CD8-positive, alpha-beta memory T cell (primary cell): ENCODE results near the gene ARID3A. TPM values are rescaled to one million over a fixed set of nuclear protein-coding genes. Genes with fewer than 3 reads are reported as not detected.

Experiments used
- CTCF ChIA-PET: fragments of 350-600 bp; sonication (Branson Sonifier 250); formaldehyde crosslinking; loops from one replicate; lab custom pipeline; 2021; ENCODE audit warnings: antibody characterized with exemption; lab: Charles Lee
- POLR2A ChIA-PET: fragments of 350-600 bp; sonication (Branson Sonifier 250); formaldehyde crosslinking; loops from one replicate; lab custom pipeline; 2021; ENCODE audit warnings: antibody characterized with exemption; lab: Charles Lee
- DNase-seq, 5 donors: peaks; one replicate each; pipeline versions ENCODE4 v3.0.0 to v3.0.0-alpha.2; 2020 to 2022; ENCODE audit warnings: mixed read lengths in 1 of 5
- H3K27ac ChIP-seq: one replicate; pipeline ENCODE4 v1.7.0; 2013; ENCODE audit warnings: low read depth, mild to moderate bottlenecking, low read length, moderate library complexity
- H3K27me3 ChIP-seq: 2 replicates; pipeline ENCODE4 v1.7.0; 2013; ENCODE audit warnings: low read length, mild to moderate bottlenecking; ENCODE audit not compliant: insufficient read depth, poor library complexity, severe bottlenecking
- H3K36me3 ChIP-seq: 2 replicates; pipeline ENCODE4 v1.7.0; 2013; ENCODE audit warnings: mild to moderate bottlenecking, low read length, moderate library complexity; ENCODE audit not compliant: insufficient read depth
- H3K4me1 ChIP-seq: 2 replicates; pipeline ENCODE4 v1.7.0; 2013; ENCODE audit warnings: mild to moderate bottlenecking, low read length, moderate library complexity; ENCODE audit not compliant: insufficient read depth
- H3K4me3 ChIP-seq: 2 replicates; pipeline ENCODE4 v1.7.0; 2013; ENCODE audit warnings: mild to moderate bottlenecking, low read length
- H3K9me3 ChIP-seq: 2 replicates; pipeline ENCODE4 v1.7.0; 2013; ENCODE audit warnings: mild to moderate bottlenecking, low read length
- H3K27ac Mint-ChIP-seq, 8 donors: one replicate each; pipeline ENCODE4 v1.8.0; 2020 to 2021; ENCODE audit warnings: mixed read lengths in 8 of 8, mild to moderate bottlenecking in 6 of 8, inconsistent platforms in 3 of 8, moderate library complexity in 3 of 8
- H3K27me3 Mint-ChIP-seq, 2 donors: one replicate each; pipeline ENCODE4 v1.8.0; 2020 to 2021; ENCODE audit warnings: mixed read lengths in 2 of 2, mild to moderate bottlenecking in 1 of 2, moderate library complexity in 1 of 2
- H3K36me3 Mint-ChIP-seq, 3 donors: one replicate each; pipeline ENCODE4 v1.8.0; 2020 to 2021; ENCODE audit warnings: mixed read lengths in 3 of 3, inconsistent platforms in 1 of 3, mild to moderate bottlenecking in 1 of 3
- H3K4me1 Mint-ChIP-seq, 3 donors: one replicate each; pipeline ENCODE4 v1.8.0; 2020 to 2021; ENCODE audit warnings: mixed read lengths in 3 of 3, inconsistent platforms in 1 of 3, mild to moderate bottlenecking in 1 of 3
- H3K4me3 Mint-ChIP-seq, 7 donors: one replicate each; pipeline ENCODE4 v1.8.0; 2020 to 2021; ENCODE audit warnings: mixed read lengths in 7 of 7, mild to moderate bottlenecking in 6 of 7, moderate library complexity in 4 of 7, inconsistent platforms in 2 of 7
- H3K9me3 Mint-ChIP-seq, 5 donors: one replicate each; pipeline ENCODE4 v1.8.0; 2020 to 2022; ENCODE audit warnings: mixed read lengths in 5 of 5, mild to moderate bottlenecking in 3 of 5, moderate library complexity in 2 of 5, inconsistent platforms in 1 of 5
- polyA plus RNA-seq: library from polyadenylated mRNA; unstranded; fragments of 300-500 nt; fragmentation: Illumina TruSeq; gene quantifications from one replicate; pipeline ENCODE4 v1.2.3, GENCODE V29; 2021
- total RNA-seq, 2 experiments: library from RNA; stranded (reverse); gene quantifications; one replicate each; pipeline ENCODE4 v1.2.3, GENCODE V29; 2021

The ARID3A gene
- total and polyA plus RNA-seq, 3 experiments from 2014 or later: 0.49 to 15.9 (median 12.8) TPM

DNA sequence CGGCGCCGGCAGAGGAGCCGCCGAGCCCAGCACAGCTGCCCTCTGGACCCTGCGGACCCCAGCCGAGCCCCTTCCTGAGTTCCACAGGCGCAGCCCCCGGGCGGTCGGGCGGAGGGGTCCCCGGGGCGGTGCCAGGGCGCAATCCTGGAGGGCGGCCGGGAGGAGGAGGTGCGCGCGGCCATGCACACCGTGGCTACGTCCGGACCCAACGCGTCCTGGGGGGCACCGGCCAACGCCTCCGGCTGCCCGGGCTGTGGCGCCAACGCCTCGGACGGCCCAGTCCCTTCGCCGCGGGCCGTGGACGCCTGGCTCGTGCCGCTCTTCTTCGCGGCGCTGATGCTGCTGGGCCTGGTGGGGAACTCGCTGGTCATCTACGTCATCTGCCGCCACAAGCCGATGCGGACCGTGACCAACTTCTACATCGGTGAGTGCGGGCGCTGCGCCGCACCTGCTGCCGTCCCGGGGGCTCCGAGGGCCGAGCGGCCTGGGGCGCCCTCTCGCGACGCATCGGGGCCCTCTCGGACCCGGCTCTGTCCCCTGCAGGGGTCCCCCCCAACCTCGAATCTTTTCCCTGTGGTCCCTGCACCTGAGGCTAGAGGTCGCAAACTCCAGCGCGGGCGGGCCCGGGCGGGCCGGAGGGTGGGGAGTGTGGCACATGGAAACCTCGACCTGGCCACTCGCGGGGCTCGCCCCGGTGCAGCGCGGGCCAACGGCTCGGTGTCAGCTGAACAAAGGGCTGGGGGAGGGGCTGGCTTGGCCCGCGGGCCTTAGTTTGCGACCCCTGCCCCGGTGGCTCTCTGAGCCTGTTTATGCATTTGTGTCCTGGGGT is 8.3 kb upstream of the ARID3A start, which contains the start of gene KISS1R:
Gene KISS1R, plus strand, starts transcription at position 11 of the 829 bp plus-strand sequence. Its CDS starts 170 bp downstream, at position 181.
- no peaks in the 10 kb centered on the region for H3K9me3 Mint-ChIP-seq
- ChIA-PET POLR2A (interaction anchor here (3.6 to 4.1 kb wide), 2 partner anchors 25 to 67 kb away, joined by 18 to 22 read pairs; partner anchors contain the start of genes MED16, RNU6-9 and WDR18), CTCF (interaction anchor here (0.6 to 9.6 kb wide), 5 partner anchors 35 to 264 kb away, joined by 3 to 107 read pairs (median 3); no protein-coding TSS in a partner anchor)
- Histone ChIP-seq H3K4me1 (peaks cover 23% of the 10 kb centered on the region), H3K27ac (peak within 1 kb of the TSS; percentile 43), H3K27me3 (peaks cover 4% of the 10 kb centered on the region), H3K9me3 (no peaks in the 10 kb centered on the region), H3K36me3 (no peaks in the 10 kb centered on the region), H3K4me3 (peak within 1 kb of the TSS; percentile 34)
- H3K36me3 Mint-ChIP-seq: peaks cover 0 to 1% (median 1%) of the 10 kb centered on the region in 3 donors
- peak in 1 of 5 donors; percentile 46 for DNase-seq
- peaks cover 2 to 9% of the 10 kb centered on the region in 2 donors for H3K27me3 Mint-ChIP-seq
- peak within 1 kb of the TSS; percentile 43 to 82 (median 68) for H3K4me3 Mint-ChIP-seq
- H3K27ac Mint-ChIP-seq: peak within 1 kb of the TSS in 1 of 8 donors; percentile 72
- peaks cover 4 to 36% (median 15%) of the 10 kb centered on the region in 3 donors for H3K4me1 Mint-ChIP-seq

DNA sequence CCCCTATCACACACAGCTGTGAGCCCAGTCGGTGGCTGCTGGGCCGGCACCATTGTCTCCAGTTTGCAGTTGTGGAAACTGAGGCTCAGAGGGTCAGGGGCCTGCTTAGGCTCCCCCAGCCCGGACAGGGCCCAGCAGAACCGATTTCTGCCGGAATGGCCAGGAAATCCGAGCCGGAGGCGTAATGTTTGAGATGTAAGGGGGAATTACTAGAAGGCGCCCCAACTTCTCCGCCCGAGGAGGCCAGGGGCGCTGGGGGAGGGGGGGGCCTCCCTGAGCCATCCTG is 7.7 kb upstream of the ARID3A start:
- Histone ChIP-seq H3K36me3 (no peaks in the 10 kb centered on the region), H3K4me3 (peak overlapping the region; percentile 34), H3K27me3 (peaks cover 4% of the 10 kb centered on the region), H3K9me3 (no peaks in the 10 kb centered on the region), H3K4me1 (peaks cover 23% of the 10 kb centered on the region), H3K27ac (no peak overlapping the region)
- Mint-ChIP-seq H3K4me1 (peaks cover 4 to 36% (median 15%) of the 10 kb centered on the region in 3 donors), H3K27me3 (peaks cover 2 to 9% of the 10 kb centered on the region in 2 donors), H3K4me3 (peak overlapping the region; percentile 43 to 82 (median 68)), H3K36me3 (peaks cover 0 to 1% (median 1%) of the 10 kb centered on the region in 3 donors), H3K27ac (peak overlapping the region in 1 of 8 donors; percentile 72), H3K9me3 (no peaks in the 10 kb centered on the region)
- DNase-seq: no peak
- POLR2A ChIA-PET: interaction anchor here (3.6 to 4.1 kb wide), 2 partner anchors 25 to 67 kb away, joined by 18 to 22 read pairs; partner anchors contain the start of genes MED16, RNU6-9 and WDR18
- CTCF ChIA-PET: interaction anchor here (0.9 to 9.6 kb wide), 3 partner anchors 53 to 110 kb away, joined by 3 to 107 read pairs (median 3); no protein-coding TSS in a partner anchor

DNA sequence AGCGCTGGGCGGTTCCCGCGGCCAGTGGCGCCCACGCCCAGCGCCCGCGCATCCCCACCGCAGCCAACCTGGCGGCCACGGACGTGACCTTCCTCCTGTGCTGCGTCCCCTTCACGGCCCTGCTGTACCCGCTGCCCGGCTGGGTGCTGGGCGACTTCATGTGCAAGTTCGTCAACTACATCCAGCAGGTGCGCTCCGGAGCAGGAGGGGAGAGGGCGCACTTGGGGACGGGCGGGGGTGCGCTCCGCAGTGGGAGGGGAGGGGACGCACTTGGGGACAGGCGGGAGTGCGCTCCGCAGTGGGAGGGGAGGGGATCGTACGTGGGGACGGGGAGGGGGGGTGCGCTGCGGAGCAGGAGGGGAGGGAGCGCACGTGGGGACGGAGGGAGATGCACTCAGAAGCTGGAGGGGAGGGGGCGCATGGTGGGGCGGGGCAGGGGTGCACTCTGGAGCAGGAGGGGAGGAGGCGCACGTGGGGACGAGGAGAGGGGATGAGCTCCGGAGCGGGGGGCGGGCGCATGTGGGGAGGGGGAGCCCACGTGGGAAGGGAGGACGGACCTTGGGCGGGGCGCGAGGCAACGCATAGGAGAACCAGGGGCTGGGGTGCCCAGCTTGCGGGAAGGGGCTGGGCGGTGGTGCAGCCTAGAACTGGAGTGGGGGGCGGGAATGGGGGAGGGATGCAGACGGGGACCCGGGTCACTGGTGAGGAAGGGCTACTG is 7.2 kb upstream of the ARID3A start:
- DNase-seq: peak in 1 of 5 donors; percentile 66
- Mint-ChIP-seq H3K36me3 (peaks cover 0 to 1% (median 1%) of the 10 kb centered on the region in 3 donors), H3K4me3 (peak overlapping the region in 4 of 7 donors; percentile 12 to 69 (median 28)), H3K27me3 (peaks cover 2 to 9% of the 10 kb centered on the region in 2 donors), H3K27ac (no peak overlapping the region), H3K9me3 (no peaks in the 10 kb centered on the region), H3K4me1 (peaks cover 4 to 35% (median 15%) of the 10 kb centered on the region in 3 donors)
- ChIA-PET CTCF (interaction anchor here (0.9 to 9.6 kb wide), 6 partner anchors 53 to 110 kb away, joined by 3 to 116 read pairs (median 14); partner anchors contain the start of gene WDR18), POLR2A (interaction anchor here (0.6 to 4.1 kb wide), 4 partner anchors 17 to 92 kb away, joined by 3 to 22 read pairs (median 10); partner anchors contain the start of genes MED16, RNU6-9 and WDR18)
- Histone ChIP-seq H3K36me3 (no peaks in the 10 kb centered on the region), H3K4me3 (peak overlapping the region; percentile 45), H3K4me1 (peaks cover 20% of the 10 kb centered on the region), H3K9me3 (no peaks in the 10 kb centered on the region), H3K27me3 (peaks cover 4% of the 10 kb centered on the region), H3K27ac (no peak overlapping the region)

DNA sequence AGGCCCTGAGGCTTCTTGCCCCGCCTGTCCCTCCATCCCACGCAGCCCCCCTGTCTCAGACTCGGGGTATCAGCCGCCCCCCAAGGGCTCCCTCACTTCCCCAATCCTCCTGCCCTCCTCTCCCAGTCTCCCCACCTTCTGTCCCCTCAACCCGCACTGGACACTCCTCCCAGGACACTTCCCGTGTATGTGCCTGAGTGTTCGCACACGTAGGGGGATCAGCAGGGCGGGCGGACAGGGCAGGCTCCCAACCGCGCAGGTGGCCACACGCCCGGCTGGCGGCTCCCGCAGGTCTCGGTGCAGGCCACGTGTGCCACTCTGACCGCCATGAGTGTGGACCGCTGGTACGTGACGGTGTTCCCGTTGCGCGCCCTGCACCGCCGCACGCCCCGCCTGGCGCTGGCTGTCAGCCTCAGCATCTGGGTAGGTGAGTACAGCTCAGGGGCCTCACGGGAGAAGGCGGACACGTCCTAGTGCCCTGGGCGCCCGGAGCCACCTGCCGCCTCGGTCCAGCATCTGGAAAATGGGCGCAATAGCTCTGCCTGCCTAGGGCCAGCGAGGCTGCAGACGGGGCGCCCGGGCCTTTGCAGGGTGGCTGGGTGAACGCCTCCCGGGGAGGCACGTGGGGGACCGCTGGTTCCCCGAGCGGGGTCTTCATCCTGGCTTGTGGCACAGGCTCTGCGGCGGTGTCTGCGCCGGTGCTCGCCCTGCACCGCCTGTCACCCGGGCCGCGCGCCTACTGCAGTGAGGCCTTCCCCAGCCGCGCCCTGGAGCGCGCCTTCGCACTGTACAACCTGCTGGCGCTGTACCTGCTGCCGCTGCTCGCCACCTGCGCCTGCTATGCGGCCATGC is 6.4 kb upstream of the ARID3A start:
- peaks cover 4 to 38% (median 17%) of the 10 kb centered on the region in 3 donors for H3K4me1 Mint-ChIP-seq
- Histone ChIP-seq H3K36me3 (no peaks in the 10 kb centered on the region), H3K4me1 (peaks cover 24% of the 10 kb centered on the region), H3K27ac (no peak overlapping the region), H3K27me3 (peaks cover 4% of the 10 kb centered on the region), H3K9me3 (no peaks in the 10 kb centered on the region), H3K4me3 (peak overlapping the region; percentile 45)
- H3K4me3 Mint-ChIP-seq: peak overlapping the region in 6 of 7 donors; percentile 35 to 88 (median 66)
- H3K27ac Mint-ChIP-seq: peak overlapping the region in 1 of 8 donors; percentile 27
- H3K27me3 Mint-ChIP-seq: peaks cover 2 to 9% of the 10 kb centered on the region in 2 donors
- peaks cover 0 to 1% (median 1%) of the 10 kb centered on the region in 3 donors for H3K36me3 Mint-ChIP-seq
- ChIA-PET CTCF (interaction anchor here (1.0 to 9.6 kb wide), 13 partner anchors 10 to 150 kb away, joined by 3 to 116 read pairs (median 6); partner anchors contain the start of genes CFD, ELANE, MED16 and RNU6-9), POLR2A (interaction anchor here (0.7 to 4.1 kb wide), 8 partner anchors 14 to 349 kb away, joined by 3 to 22 read pairs (median 4); partner anchors contain the start of genes MED16, RNU6-9 and WDR18)
- no peaks in the 10 kb centered on the region for H3K9me3 Mint-ChIP-seq
- DNase-seq: peak in 2 of 5 donors; percentile 44 to 69

DNA sequence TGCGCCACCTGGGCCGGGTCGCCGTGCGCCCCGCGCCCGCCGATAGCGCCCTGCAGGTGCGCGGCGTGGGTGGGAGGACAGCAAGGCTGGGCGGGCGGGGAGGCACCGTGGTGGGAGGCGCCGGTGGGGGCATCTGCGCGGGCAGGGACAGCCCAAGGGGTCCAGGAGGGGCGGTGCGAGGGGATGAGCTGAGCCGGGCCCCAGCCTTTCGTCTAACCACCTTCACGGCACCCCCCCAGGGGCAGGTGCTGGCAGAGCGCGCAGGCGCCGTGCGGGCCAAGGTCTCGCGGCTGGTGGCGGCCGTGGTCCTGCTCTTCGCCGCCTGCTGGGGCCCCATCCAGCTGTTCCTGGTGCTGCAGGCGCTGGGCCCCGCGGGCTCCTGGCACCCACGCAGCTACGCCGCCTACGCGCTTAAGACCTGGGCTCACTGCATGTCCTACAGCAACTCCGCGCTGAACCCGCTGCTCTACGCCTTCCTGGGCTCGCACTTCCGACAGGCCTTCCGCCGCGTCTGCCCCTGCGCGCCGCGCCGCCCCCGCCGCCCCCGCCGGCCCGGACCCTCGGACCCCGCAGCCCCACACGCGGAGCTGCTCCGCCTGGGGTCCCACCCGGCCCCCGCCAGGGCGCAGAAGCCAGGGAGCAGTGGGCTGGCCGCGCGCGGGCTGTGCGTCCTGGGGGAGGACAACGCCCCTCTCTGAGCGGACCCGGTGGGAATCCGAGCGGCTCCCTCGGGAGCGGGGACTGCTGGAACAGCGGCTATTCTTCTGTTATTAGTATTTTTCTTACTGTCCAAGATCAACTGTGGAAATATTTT is 5.6 kb upstream of the ARID3A start:
- ChIA-PET POLR2A (interaction anchor here (0.5 to 4.1 kb wide), 9 partner anchors 15 to 349 kb away, joined by 3 to 22 read pairs (median 3); partner anchors contain the start of genes MED16, RNU6-9 and WDR18), CTCF (interaction anchor here (1.0 to 9.6 kb wide), 15 partner anchors 11 to 151 kb away, joined by 3 to 116 read pairs (median 6); partner anchors contain the start of genes CFD, ELANE, MED16 and RNU6-9)
- Mint-ChIP-seq H3K27ac (peak overlapping the region in 7 of 8 donors; percentile 36 to 90 (median 81)), H3K9me3 (no peaks in the 10 kb centered on the region), H3K27me3 (peaks cover 2 to 5% of the 10 kb centered on the region in 2 donors), H3K4me3 (peak overlapping the region; percentile 77 to 88 (median 81)), H3K4me1 (peaks cover 4 to 36% (median 17%) of the 10 kb centered on the region in 3 donors), H3K36me3 (peaks cover 0 to 1% (median 0%) of the 10 kb centered on the region in 3 donors)
- H3K4me3 ChIP-seq: peak overlapping the region; percentile 45
- H3K27ac ChIP-seq: peak overlapping the region; percentile 9
- peak; percentile 55 to 85 (median 68) for DNase-seq
- no peaks in the 10 kb centered on the region for H3K36me3 ChIP-seq
- H3K27me3 ChIP-seq: peaks cover 4% of the 10 kb centered on the region
- H3K4me1 ChIP-seq: peaks cover 29% of the 10 kb centered on the region
- no peaks in the 10 kb centered on the region for H3K9me3 ChIP-seq

DNA sequence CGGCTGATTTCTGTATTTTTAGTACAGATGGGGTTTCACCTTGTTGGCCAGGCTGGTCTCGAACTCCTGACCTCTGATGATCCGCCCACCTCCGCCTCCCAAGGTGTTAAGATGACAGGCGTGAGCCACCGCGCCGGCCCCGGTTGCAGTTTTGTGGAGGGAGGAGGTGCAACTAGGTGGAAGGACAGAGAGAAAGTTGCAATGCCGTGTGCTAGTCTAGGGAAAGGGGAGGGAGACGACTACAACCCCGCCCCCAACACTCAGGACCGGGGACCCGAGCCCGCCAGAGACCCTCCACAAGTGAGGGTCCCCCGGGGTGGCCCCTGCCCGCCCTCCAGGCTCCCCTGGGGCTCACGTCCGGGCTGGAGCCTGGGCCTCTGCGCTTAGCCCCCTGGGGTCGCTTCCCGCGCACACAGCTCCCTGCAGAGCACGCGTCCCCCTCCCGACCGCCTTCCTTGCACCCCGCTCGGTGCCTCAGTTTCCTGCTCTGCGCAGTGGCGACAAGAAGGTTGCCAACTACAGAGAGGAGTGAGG is 1.2 kb upstream of the ARID3A start:
- peak overlapping the region; percentile 84 for H3K4me3 ChIP-seq
- H3K9me3 ChIP-seq: no peaks in the 10 kb centered on the region
- Mint-ChIP-seq H3K36me3 (peaks cover 0 to 1% (median 0%) of the 10 kb centered on the region in 3 donors), H3K27ac (peak overlapping the region in 2 of 8 donors; percentile 78 to 81), H3K4me1 (peaks cover 4 to 34% (median 17%) of the 10 kb centered on the region in 3 donors), H3K4me3 (peak overlapping the region; percentile 75 to 92 (median 79)), H3K27me3 (no peaks in the 10 kb centered on the region), H3K9me3 (no peaks in the 10 kb centered on the region)
- CTCF ChIA-PET: interaction anchor here (0.6 to 9.6 kb wide), 6 partner anchors 59 to 155 kb away, joined by 3 to 116 read pairs (median 16); partner anchors contain the start of gene WDR18
- H3K27me3 ChIP-seq: no peaks in the 10 kb centered on the region
- peak overlapping the region; percentile 74 for H3K27ac ChIP-seq
- no peaks in the 10 kb centered on the region for H3K36me3 ChIP-seq
- no peak for DNase-seq
- H3K4me1 ChIP-seq: peaks cover 21% of the 10 kb centered on the region
- POLR2A ChIA-PET: interaction anchor here (1.0 kb wide), 1 partner anchor 63 kb away, joined by 4 read pairs; no protein-coding TSS in a partner anchor
